ENCODE measurements around the gene TTC7B.

Gene TTC7B

GRCh38 chr14:90671382-90672234 lies 144.6 kb downstream of the TTC7B start:
- H3K4me3 ChIP-seq (ENCODE audit: low read depth, low read length, poor library complexity, severe bottlenecking), result peak overlapping the region; percentile 9
- no peaks in the 10 kb centered on the region for H3F3A ChIP-seq (ENCODE audit: insufficient read depth, low read length)
- no peak overlapping the region for H2AFZ ChIP-seq (ENCODE audit: low read length)
- H3K79me2 ChIP-seq (ENCODE audit: insufficient read depth, low read length), result no peaks in the 10 kb centered on the region
- H3K36me3 ChIP-seq (ENCODE audit: insufficient read depth, low read length), result no peaks in the 10 kb centered on the region
- peak overlapping the region; percentile 64 for H3K27ac ChIP-seq (ENCODE audit: low read depth, low read length, poor library complexity, severe bottlenecking)
- H3K27me3 ChIP-seq (ENCODE audit: insufficient read depth, low read length), result no peaks in the 10 kb centered on the region
- no peak for TF ChIP-seq EZH2 (IDR thresholded peaks at IDR 0.05; ENCODE audit: borderline replicate concordance, low read length)
- peak overlapping the region; percentile 43 for H3K4me2 ChIP-seq (ENCODE audit: low read length)
- H3K4me1 ChIP-seq (ENCODE audit: insufficient read depth, low read length, severe bottlenecking), result peaks cover 19% of the 10 kb centered on the region
- no peaks in the 10 kb centered on the region for H3K9me2 ChIP-seq (ENCODE audit: low read depth, low read length)
- 0 out of 2 replicates have a peak, but pooled peaks cover 3% of the 10 kb centered on the region for H3K9me3 ChIP-seq (ENCODE audit: low read length)
- no peak overlapping the region for H3K9ac ChIP-seq (ENCODE audit: low read length)
- H4K20me1 ChIP-seq (ENCODE audit: insufficient read depth, low read length), result no peaks in the 10 kb centered on the region

GRCh38 chr14:90669731-90670130 lies 146.5 kb downstream of the TTC7B start:
- H3K4me2 ChIP-seq (ENCODE audit: low read length), result no peak overlapping the region
- no peak overlapping the region for H3K9ac ChIP-seq (ENCODE audit: low read length)
- TF ChIP-seq EZH2 (IDR thresholded peaks at IDR 0.05; ENCODE audit: borderline replicate concordance, low read length) (no peak), CTCF (IDR thresholded peaks at IDR 0.05; ENCODE audit: low read length) (no peak)
- H3K36me3 ChIP-seq (ENCODE audit: insufficient read depth, low read length), result no peaks in the 10 kb centered on the region
- no peaks in the 10 kb centered on the region for H3K27me3 ChIP-seq (ENCODE audit: insufficient read depth, low read length)
- H3K4me3 ChIP-seq (ENCODE audit: low read depth, low read length, poor library complexity, severe bottlenecking), result no peak overlapping the region
- no peaks in the 10 kb centered on the region for H3K9me2 ChIP-seq (ENCODE audit: low read depth, low read length)
- no peak overlapping the region for H2AFZ ChIP-seq (ENCODE audit: low read length)
- H3K27ac ChIP-seq (ENCODE audit: low read depth, low read length, poor library complexity, severe bottlenecking), result no peak overlapping the region
- H4K20me1 ChIP-seq (ENCODE audit: insufficient read depth, low read length), result no peaks in the 10 kb centered on the region
- no peaks in the 10 kb centered on the region for H3K79me2 ChIP-seq (ENCODE audit: insufficient read depth, low read length)
- no peaks in the 10 kb centered on the region for H3F3A ChIP-seq (ENCODE audit: insufficient read depth, low read length)
- 0 out of 2 replicates have a peak, but pooled peaks cover 3% of the 10 kb centered on the region for H3K9me3 ChIP-seq (ENCODE audit: low read length)
- peaks cover 19% of the 10 kb centered on the region for H3K4me1 ChIP-seq (ENCODE audit: insufficient read depth, low read length, severe bottlenecking)

GRCh38 chr14:90666571-90666970 lies 149.7 kb downstream of the TTC7B start:
- no peaks in the 10 kb centered on the region for H3K27me3 ChIP-seq (ENCODE audit: insufficient read depth, low read length)
- H3F3A ChIP-seq (ENCODE audit: insufficient read depth, low read length), result no peaks in the 10 kb centered on the region
- no peaks in the 10 kb centered on the region for H3K36me3 ChIP-seq (ENCODE audit: insufficient read depth, low read length)
- H3K4me3 ChIP-seq (ENCODE audit: low read depth, low read length, poor library complexity, severe bottlenecking), result no peak overlapping the region
- TF ChIP-seq EZH2 (IDR thresholded peaks at IDR 0.05; ENCODE audit: borderline replicate concordance, low read length), result no peak
- TF ChIP-seq CTCF (IDR thresholded peaks at IDR 0.05; ENCODE audit: low read length), result no peak
- H2AFZ ChIP-seq (ENCODE audit: low read length), result no peak overlapping the region
- no peaks in the 10 kb centered on the region for H4K20me1 ChIP-seq (ENCODE audit: insufficient read depth, low read length)
- H3K79me2 ChIP-seq (ENCODE audit: insufficient read depth, low read length), result no peaks in the 10 kb centered on the region
- no peak overlapping the region for H3K27ac ChIP-seq (ENCODE audit: low read depth, low read length, poor library complexity, severe bottlenecking)
- no peak overlapping the region for H3K4me2 ChIP-seq (ENCODE audit: low read length)
- no peak overlapping the region for H3K9ac ChIP-seq (ENCODE audit: low read length)
- H3K9me3 ChIP-seq (ENCODE audit: low read length), result 0 out of 2 replicates have a peak, but pooled peaks cover 3% of the 10 kb centered on the region
- H3K4me1 ChIP-seq (ENCODE audit: insufficient read depth, low read length, severe bottlenecking), result peaks cover 11% of the 10 kb centered on the region
- no peaks in the 10 kb centered on the region for H3K9me2 ChIP-seq (ENCODE audit: low read depth, low read length)
